H7 (cell line): ENCODE data around the gene SRGAP2C. TPM values are rescaled to one million over a fixed set of nuclear protein-coding genes. Genes with fewer than 3 reads are reported as not detected.
"Not testable (repeated sequence)": the region's sequence is repeated elsewhere in the genome, so short reads cannot be mapped to it uniquely, and the experiment has no call there.

Experiments used
- DNase-seq: peaks from one replicate; pipeline ENCODE4 v3.0.0; 2012
- H3K27me3 ChIP-seq: 2 replicates; pipeline ENCODE4 v1.6.0; 2011; ENCODE audit warnings: mild to moderate bottlenecking, low read length; ENCODE audit not compliant: control insufficient read depth, insufficient read depth
- H3K36me3 ChIP-seq: replicated peaks from 2 replicates; pipeline ENCODE4 v1.5.1; 2011; ENCODE audit warnings: low read length; ENCODE audit not compliant: control insufficient read depth, insufficient read depth
- H3K4me3 ChIP-seq: 2 replicates; pipeline ENCODE4 v1.5.1; 2011; ENCODE audit warnings: low read depth, mild to moderate bottlenecking, control low read depth, low read length, moderate library complexity; ENCODE audit not compliant: insufficient read depth
- total RNA-seq: library from RNA; depleted of rRNA; stranded (reverse); fragments of >200 nt; shearing (Covaris generic); gene quantifications from 2 replicates; pipeline ENCODE4 v1.2.3, GENCODE V29; 2014

The SRGAP2C gene
- total RNA-seq, 1 experiment from 2014 or later = 36.7 TPM

DNA sequence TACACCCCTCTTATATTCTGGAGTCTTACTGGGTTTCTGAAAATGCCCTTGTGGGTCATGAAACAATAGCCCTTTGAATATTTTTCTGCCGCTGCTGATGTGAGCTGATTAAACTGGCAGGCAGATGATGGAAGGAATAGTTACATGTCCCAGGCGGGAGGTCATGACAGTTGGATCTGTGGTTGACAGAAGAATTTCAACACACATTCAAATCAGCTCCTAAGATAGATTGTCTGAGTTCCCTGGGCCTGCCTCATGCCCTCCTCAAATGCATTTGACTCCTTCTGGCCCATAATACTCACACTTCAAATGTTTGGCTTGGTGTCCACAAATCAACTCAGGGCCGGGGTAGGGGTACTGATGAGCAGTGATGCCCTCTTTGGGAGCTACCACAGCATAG, 161.9 kb downstream of the SRGAP2C start:
- DNase-seq, H3K27me3 ChIP-seq, H3K36me3 ChIP-seq, H3K4me3 ChIP-seq: not testable (repeated sequence)

DNA sequence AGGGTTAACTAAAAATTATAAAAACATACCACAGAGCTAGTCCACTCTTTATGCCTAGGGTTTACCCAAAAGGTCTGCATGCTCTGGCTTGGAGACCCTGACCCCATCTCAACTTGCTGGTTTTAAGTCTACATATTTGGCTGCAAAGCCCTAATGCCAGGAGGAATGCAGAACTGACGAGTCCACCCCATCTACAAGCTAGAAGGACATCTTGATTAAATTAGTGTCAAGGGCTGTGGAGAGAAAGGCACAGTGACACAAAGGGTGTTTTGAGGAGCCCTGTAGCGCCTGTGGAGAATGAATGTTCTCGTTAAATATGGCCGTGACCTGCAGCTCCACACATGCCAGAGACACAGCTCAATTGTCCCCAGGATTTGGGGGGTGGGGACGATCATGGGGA, 162.7 kb downstream of the SRGAP2C start:
- H3K27me3 ChIP-seq, H3K4me3 ChIP-seq, DNase-seq, H3K36me3 ChIP-seq: not testable (repeated sequence)

DNA sequence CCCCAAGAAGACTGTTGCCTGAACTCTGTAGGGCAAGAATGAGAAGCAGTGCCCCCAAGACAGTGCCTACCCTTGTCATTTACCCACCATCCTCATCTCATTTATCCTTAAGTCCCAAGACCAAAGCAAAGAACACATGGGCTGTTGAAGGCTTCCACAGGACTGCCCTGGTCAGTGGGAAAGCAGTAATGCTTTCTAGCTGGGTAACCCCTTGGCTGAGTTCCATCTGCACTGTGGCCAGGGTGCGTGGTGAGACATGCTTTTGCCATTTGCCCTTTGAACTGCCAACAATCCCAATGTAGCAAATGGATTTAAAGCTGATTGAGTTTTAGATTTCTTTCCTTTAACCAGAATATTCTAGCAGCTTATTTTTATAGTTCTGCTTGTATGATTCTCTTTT, 163.3 kb downstream of the SRGAP2C start:
- not testable (repeated sequence) for H3K4me3 ChIP-seq, H3K27me3 ChIP-seq, DNase-seq, H3K36me3 ChIP-seq

DNA sequence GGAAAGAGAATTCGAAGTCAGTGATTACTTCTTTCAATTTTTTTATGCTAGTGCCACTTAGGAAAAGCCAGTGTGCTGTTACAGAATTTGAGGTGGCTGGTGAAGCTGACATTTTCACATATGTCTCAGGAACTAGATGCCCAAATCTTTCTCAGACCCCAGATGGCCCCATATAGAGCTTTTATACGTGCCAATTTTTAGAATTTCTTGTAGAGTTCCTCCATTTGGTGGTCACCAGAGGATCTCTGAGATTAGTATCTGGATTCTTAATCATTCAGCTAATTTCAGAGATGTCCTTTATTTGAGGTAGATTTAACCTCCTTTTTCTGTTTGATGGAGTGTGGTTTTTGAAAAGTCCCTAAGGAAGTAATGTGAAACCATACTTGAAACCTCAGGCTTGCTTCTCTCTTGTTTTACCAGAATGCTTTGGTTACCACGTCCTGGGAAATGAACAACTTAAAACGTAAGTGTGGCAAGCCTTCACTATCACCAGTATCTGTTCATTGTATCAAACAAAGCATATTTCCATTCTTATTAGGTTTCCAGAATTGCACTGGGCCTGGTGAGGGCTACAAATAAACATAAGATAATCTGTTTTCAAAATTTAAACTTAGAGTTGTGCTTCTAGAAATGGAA, 164.7 kb downstream of the SRGAP2C start:
- H3K27me3 ChIP-seq, H3K4me3 ChIP-seq, H3K36me3 ChIP-seq, DNase-seq: not testable (repeated sequence)

DNA sequence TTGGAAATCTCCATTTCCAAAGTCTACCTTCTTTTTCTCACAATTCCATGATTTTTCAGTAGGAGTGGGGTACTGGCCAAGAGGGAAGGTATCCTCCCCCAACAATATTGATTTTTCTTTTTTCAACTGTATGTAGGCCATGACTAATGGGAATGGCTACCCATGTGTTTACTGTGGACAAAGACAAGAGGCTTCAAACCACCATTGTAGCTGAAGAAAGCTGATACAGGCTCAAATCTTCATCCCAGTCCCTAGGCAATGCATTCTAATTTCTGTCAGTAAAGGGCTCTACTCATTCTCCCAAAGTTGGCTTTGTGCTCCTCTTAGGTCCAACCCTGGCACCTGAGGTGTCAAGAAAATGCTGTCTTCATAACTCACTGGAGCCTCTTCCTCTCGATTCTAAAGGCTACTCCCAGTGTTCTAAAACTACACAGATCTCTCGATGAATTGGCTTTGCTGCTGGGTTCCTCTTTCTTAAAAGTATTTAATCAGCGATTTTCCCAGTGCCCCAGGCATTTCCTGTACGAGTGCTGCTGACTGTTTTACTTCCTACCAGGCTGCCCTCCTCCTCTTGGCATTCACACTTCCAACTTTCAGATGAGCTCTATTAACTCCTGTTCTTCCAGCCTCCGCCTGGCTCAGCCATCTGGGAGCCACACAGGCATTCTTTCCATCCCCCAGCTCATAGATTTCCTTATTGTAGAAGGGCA, 171.1 kb downstream of the SRGAP2C start:
- not testable (repeated sequence) for H3K4me3 ChIP-seq, H3K36me3 ChIP-seq, H3K27me3 ChIP-seq, DNase-seq

DNA sequence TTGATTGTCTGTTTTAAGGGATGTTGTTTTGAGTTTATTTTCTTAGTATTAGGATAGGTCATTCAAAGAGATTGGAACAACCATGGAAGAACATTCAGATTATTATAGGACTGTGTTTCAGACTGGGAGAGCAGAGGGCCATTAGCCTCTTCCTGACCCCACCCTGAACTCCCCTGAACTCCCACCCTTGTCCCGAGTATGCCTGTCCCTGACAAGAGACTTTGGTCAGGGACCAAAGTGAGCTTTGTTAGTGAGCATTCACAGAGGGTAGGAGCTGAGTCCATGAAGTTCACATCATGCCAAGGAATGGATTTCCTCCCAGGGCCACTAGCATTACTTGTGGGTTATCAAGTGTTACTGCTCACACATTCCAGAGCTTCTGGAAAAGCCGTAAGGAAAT, 172.0 kb downstream of the SRGAP2C start:
- H3K4me3 ChIP-seq, DNase-seq, H3K36me3 ChIP-seq, H3K27me3 ChIP-seq: not testable (repeated sequence)

DNA sequence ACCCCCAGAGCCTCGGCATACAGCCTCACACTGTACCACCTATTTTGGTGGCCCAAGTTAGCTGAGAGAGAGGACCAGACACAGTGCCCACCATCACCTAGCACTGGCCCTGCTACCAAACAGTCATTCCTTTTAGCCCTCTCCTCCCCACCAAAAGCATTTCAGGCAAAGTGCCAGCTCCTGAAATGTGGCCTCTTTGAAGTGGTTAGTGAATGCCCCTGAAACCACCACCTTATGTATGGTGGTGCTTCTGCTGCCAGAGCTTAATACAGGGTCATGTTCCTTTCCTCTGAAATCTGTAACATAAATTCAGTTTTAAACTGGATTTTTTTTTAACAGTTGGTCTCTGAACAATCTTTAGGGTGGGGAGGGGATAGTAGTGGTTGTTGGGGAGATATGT, 175.8 kb downstream of the SRGAP2C start:
- not testable (repeated sequence) for DNase-seq, H3K27me3 ChIP-seq, H3K36me3 ChIP-seq, H3K4me3 ChIP-seq

DNA sequence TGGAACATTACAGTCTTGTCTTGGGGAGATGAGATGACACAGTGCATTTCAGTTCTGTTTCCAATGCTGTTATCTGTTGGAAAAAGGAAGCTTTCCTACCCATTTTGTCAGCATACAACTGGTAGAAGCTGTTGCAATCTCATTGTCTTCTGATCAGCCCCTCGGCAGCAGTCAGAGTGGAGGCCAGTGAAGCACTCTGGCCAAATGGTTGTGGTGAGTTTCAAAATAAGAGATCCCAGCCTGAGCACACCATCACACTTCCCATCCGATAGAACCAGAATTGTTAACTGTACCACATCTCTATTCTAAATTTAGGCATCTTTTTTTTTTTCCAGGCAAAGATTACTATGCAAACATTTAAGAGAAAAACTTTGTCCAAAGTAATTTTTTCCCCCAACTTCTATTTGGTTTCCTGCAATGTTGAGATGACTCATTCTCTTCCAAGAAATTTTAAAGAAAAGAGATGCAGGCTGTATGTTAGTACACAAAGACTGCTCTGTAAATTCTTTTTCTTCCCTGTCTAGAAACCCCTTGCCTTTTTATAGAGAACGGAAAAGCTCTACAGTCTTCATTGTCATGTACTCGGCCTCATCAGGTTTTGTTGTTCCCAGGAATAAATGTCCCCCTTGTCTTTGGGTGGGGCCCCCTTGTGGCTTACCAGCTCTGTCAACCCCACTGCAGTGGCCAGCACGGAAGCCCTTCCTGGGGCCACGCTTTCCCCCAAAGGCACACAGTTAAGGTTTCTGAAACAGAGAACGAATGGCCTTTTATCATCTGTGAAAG, 176.9 kb downstream of the SRGAP2C start:
- not testable (repeated sequence) for DNase-seq, H3K27me3 ChIP-seq, H3K4me3 ChIP-seq, H3K36me3 ChIP-seq

DNA sequence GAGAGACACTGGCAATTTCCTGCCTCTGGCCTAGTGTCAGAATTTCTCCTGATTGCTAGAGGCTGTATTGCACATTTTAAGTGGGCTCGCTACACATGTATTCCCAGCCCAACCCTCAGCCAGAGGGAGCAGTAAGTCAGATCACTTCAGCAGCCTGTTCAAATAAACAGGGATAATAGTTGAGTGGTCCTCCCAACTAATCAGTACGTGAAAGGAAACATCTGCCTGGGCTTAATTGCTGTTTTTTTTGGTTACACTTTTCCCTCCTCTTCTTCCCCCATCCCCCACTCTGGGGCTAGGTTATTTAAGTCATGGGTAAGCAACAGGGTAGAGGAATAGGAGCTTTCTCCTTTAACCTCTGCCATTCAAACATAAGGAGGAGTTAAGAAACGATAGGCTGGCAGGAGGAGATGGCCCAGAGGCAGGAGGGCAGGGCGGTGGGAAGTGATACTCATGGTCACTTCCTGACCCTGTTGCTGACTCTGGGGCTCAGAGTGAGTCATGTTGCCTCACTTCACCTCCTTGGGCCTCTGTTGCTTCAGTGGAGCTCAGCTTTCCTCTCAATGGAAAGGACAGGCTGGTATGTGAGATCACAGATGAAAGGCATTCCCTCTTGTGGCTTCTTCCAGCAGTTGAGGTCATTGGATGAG, 177.6 kb downstream of the SRGAP2C start:
- H3K4me3 ChIP-seq, DNase-seq, H3K27me3 ChIP-seq: not testable (repeated sequence)

DNA sequence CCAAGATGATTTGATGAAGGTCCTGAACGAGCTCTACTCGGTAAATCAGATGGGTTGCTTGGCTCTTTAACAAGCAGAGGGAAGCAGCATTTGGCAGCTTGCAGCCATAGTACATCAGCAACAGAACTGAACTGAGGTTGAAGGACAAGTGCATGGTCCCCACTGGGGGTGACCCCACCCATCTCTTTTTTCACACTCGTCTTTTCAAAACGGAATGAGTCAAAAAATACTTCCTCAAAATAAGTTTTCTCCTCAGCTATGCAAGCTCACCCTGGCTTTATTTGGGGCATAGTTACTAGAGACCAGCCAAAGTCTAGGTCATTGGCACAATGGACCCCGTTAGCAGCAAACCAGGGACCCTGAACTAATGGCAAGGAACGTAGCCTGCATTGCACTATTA, 180.5 kb downstream of the SRGAP2C start:
- DNase-seq, H3K4me3 ChIP-seq, H3K27me3 ChIP-seq, H3K36me3 ChIP-seq: not testable (repeated sequence)

More for the DNA sequence above, 177.6 kb downstream of the SRGAP2C start:
- H3K36me3 ChIP-seq = not testable (repeated sequence)

DNA sequence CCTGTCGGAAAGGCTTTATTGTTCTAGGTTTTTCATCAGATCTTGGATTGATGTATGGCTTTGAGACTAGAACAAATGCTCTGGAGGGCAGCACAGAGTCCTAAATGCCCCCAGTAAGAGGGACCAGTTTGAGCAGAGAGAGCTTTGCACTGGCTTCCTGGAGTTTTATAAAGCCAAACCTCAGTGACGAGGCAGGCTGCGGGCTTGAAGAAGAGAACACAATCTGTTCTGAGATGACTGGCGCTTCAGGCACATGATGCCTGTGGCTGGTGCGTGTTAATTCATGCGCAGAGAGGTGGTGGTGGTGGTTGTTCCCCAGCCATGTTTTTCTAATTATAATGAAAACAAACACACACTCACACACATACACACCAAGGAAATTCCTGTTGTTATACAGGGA, 180.9 kb downstream of the SRGAP2C start:
- not testable (repeated sequence) for H3K36me3 ChIP-seq, DNase-seq, H3K27me3 ChIP-seq, H3K4me3 ChIP-seq

DNA sequence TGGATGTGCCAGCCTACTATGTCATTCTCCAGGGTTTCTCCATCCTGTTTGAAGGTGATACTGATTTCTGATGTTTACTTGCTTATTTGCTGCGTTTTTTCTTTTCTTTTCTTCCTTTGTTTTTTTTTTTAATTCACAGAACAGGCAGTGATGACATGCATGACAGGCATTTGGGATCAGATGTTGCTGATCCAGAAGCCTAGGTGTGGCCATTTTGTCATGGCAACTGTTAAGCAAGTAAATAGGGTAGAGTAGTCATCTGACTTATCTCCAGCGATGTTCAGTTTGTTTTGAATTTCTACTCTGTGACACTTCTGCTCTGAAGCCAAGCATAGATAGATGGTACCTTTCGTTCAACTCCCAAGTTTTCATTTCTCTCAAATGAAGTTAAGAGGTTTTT, 181.4 kb downstream of the SRGAP2C start:
- H3K27me3 ChIP-seq, H3K4me3 ChIP-seq, H3K36me3 ChIP-seq, DNase-seq: not testable (repeated sequence)

DNA sequence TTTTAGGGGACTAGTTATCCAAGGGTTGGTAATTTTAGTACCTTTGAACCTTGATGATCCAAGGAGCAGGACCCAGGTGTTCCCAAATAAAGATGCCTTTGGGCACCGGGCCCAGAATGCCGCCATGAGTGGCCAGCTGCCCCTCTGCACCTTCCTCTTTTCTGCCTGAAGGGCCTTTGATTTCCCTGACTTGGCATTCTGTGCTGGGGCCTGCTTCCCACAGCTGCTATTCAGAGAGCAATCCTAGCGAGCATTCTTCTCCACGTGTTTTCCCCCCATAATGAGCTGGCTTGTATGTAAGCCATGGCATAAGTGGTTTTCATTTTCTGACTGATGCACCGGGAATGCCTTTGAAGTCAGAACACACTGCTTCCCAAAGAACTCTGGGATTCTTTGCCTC, 184.1 kb downstream of the SRGAP2C start:
- H3K36me3 ChIP-seq, H3K27me3 ChIP-seq, H3K4me3 ChIP-seq, DNase-seq: not testable (repeated sequence)

DNA sequence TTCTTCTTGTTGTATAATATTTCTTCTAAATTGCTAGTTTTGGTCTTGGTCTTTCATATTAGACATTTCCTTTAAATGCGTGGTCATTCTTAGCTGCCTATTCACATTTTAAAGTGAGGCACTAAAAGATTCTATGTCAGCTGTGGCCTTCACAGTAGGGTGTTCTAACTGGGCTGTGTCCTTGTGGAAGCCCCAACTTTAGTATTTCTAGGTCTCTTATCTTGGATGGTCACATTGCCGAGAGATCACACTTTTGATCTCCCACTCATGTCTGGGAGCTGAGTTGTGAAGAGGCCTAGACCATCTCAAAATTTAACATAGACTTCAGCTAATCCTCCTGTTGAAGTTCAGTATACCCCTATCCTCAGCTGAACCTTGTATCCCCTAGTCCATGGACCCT, 185.2 kb downstream of the SRGAP2C start:
- DNase-seq, H3K36me3 ChIP-seq, H3K27me3 ChIP-seq, H3K4me3 ChIP-seq: not testable (repeated sequence)
